ENCODE data around the gene RBPJ.

- TF ChIP-seq CTCF (IDR thresholded peaks at IDR 0.05) (no peak), POLR2A (IDR thresholded peaks at IDR 0.05) (no peak)
Observed at GRCh38 chr4:26365537-26366150, 44.8 kb downstream of the RBPJ start.
